Ascending aorta (tissue), 2 donors: ENCODE results near the gene DPYD. TPM values are rescaled to one million over a fixed set of nuclear protein-coding genes. Genes with fewer than 3 reads are reported as not detected.

ENCODE experiments used
- DNase-seq, 2 donors: peaks; one replicate each; pipeline ENCODE4 v3.0.0-alpha.2; 2019; ENCODE audit warnings: low spot score in 2 of 2
- H3K27ac ChIP-seq, 2 donors: fragments of 200-600 bp; sonication (generic); one replicate each; pipeline ENCODE4 v1.5.1; 2016 to 2017; ENCODE audit warnings: mild to moderate bottlenecking in 1 of 2
- H3K27me3 ChIP-seq: fragments of 200-600 bp; sonication (generic); one replicate; pipeline ENCODE4 v1.5.1; 2017
- H3K36me3 ChIP-seq, 2 donors: fragments of 200-600 bp; sonication (generic); one replicate each; pipeline ENCODE4 v1.5.1; 2016
- H3K4me1 ChIP-seq, 2 donors: fragments of 200-600 bp; sonication (generic); one replicate each; pipeline ENCODE4 v1.5.1; 2016 to 2017; ENCODE audit warnings: mild to moderate bottlenecking in 1 of 2
- H3K4me3 ChIP-seq, 2 donors: fragments of 200-600 bp; sonication (generic); one replicate each; pipeline ENCODE4 v1.5.1; 2016 to 2017; ENCODE audit warnings: mild to moderate bottlenecking in 1 of 2
- H3K9me3 ChIP-seq, 2 donors: fragments of 200-600 bp; sonication (generic); one replicate each; pipeline ENCODE4 v1.5.1; 2016
- CTCF ChIP-seq, 3 experiments: fragments of 200-600 bp in 2 of 3; fragments of 450-650 bp in 1 of 3; sonication (generic) in 2 of 3; IDR thresholded peaks; one replicate each; pipeline ENCODE4 v1.5.1; 2016 to 2019; ENCODE audit warnings: antibody characterized with exemption in 3 of 3, mild to moderate bottlenecking in 1 of 3, moderate library complexity in 1 of 3
- intact Hi-C: fragments of 100-400 bp; cut with DNase I; formaldehyde crosslinking; loops from one replicate; pipeline ENCODE4 v1.15.1; 2023
- total RNA-seq: library from RNA; depleted of rRNA; stranded (reverse); fragments of >200 nt; gene quantifications from one replicate; pipeline ENCODE4 v1.1.0, GENCODE V29; 2016

The DPYD gene
- total RNA-seq, 1 donor from 2014 or later, result 22.9 TPM

- intact Hi-C loops, result no loop called here
- Histone ChIP-seq H3K36me3 (no peaks in the 10 kb centered on the region), H3K4me1 (no peaks in the 10 kb centered on the region), H3K27me3 (no peaks in the 10 kb centered on the region), H3K4me3 (no peak overlapping the region), H3K27ac (no peak overlapping the region), H3K9me3 (no peaks in the 10 kb centered on the region)
- no peak for DNase-seq
- no peak for TF ChIP-seq CTCF (IDR thresholded peaks at IDR 0.05)
Observed at GRCh38 chr1:97938285-97938642, 17.4 kb upstream of the DPYD start.

- Histone ChIP-seq H3K27me3 (no peaks in the 10 kb centered on the region), H3K9me3 (no peaks in the 10 kb centered on the region), H3K36me3 (no peaks in the 10 kb centered on the region), H3K4me3 (no peak overlapping the region), H3K4me1 (no peaks in the 10 kb centered on the region), H3K27ac (no peak overlapping the region)
- intact Hi-C loops, result no loop called here
- TF ChIP-seq CTCF (IDR thresholded peaks at IDR 0.05), result no peak
- no peak for DNase-seq
Observed at GRCh38 chr1:97936976-97937375, 16.1 kb upstream of the DPYD start.

DNA sequence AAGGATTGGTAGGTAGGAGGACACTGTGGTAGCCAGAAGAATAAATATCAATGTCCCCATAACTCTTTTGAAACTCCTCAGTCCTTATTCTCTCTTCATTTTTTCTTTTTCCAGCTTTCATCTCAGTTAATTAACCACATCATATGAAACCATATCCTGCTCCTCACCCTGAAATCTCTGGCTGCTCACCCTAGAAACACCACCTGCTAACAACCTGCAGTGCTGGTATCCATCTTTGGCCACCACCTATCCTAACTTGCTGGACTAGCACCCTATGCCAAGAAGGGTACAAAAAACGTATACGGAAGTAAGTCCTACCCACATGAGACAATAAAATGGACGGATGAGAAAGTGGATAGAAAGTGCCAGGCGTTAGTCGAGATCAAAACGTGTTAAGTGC lies 13.7 kb upstream of the DPYD start:
- TF ChIP-seq CTCF (IDR thresholded peaks at IDR 0.05), result no peak
- DNase-seq, result no peak
- Histone ChIP-seq H3K36me3 (no peaks in the 10 kb centered on the region), H3K27me3 (no peaks in the 10 kb centered on the region), H3K4me1 (no peaks in the 10 kb centered on the region), H3K4me3 (no peak overlapping the region), H3K27ac (no peak overlapping the region), H3K9me3 (no peaks in the 10 kb centered on the region)
- intact Hi-C loops, result no loop called here

DNA sequence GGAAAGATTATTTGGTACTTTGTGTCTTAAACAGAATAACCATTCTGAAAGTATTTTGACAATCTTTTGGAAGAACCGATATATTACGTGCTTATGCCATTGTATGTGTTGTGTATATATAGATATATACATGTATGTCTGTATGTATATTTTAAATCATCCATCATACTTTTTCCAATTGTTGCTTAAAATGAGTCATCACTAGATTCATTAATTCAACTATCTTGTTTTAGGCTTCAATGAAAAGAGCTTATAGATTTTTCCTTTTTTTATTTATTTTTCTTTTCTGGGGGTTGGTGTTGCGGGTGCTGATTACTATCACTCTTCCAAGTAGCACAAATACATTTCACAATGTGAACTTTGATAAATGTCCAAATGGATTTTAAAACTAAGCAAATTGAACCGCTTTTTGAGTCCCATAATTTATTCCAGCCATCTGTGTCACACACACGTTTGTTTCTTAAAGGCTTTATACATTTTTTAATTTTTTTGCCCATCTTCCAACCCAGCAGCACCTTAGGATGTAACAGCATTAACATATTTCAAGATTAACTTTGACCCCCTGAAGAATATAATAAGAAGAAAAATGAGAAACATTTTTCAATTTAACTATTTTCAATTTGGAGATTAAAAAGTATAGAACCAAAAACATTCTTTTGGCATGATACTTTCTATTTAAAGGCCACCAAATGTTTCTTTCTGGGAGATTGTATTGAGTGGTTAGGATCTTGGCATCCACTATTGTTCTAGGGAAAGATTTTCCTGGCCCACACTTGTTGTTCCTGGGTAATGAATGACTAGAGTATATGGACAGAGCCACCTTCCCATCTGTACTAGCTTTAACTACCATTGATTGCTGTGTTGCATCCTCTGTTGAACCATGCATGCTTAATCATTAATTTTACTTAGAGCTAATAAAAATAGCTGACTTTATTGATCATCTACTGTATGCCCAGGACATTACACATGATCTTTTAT lies 9.3 kb upstream of the DPYD start:
- Histone ChIP-seq H3K27me3 (no peaks in the 10 kb centered on the region), H3K4me3 (no peak overlapping the region), H3K27ac (no peak overlapping the region), H3K36me3 (no peaks in the 10 kb centered on the region), H3K4me1 (no peaks in the 10 kb centered on the region), H3K9me3 (no peaks in the 10 kb centered on the region)
- intact Hi-C loops, result loop anchor here (10.0 kb wide), 2 partner anchors 395 to 735 kb away; partner anchors contain the start of gene SNX7
- no peak for DNase-seq
- no peak for TF ChIP-seq CTCF (IDR thresholded peaks at IDR 0.05)

DNA sequence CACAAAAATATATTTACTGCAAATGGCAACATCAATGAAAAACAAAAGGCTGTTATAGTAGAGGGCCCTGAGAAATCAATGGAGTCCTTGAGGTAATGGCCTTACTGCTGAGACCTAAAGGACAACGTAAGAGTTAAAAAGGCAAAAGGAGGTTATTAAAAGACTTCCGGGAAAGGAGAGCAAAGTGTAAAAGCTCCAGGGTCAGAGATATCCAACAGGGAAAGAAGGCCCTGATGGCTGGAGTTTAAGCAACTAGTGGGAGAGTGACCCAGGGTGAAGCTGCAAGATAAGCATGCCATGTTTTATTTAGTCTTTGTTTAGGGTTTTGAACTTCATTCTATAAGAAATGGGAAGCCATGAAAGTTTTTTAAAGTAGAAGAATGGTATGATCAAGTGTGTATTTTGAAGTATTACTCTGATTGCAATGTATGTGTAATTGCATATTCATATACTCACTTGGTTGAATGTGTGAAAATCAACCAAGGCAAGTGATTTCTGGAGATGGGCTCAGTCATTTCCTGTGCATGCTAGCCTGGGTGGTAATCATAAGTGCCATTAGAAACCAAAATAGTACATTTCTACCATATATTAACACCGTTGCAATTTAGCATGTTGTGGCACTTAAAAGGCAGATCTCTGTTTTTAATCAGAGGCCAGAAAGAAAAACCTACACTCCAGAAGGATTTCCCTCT lies 5.3 kb upstream of the DPYD start:
- Histone ChIP-seq H3K27me3 (no peaks in the 10 kb centered on the region), H3K4me3 (no peak overlapping the region), H3K9me3 (no peaks in the 10 kb centered on the region), H3K36me3 (no peaks in the 10 kb centered on the region), H3K4me1 (no peaks in the 10 kb centered on the region), H3K27ac (no peak overlapping the region)
- intact Hi-C loops, result loop anchor here (10.0 kb wide), 2 partner anchors 399 to 739 kb away; partner anchors contain the start of gene SNX7
- DNase-seq, result no peak
- no peak for TF ChIP-seq CTCF (IDR thresholded peaks at IDR 0.05)
